HCT116 (cell line): ENCODE data around the gene TTC17.

Experiments
- CEBPB ChIP-seq: IDR thresholded peaks from 2 replicates; pipeline ENCODE4 v1.6.1; 2012; ENCODE audit warnings: low read depth
- ELF1 ChIP-seq: IDR thresholded peaks from 2 replicates; pipeline ENCODE4 v1.6.1; 2012; ENCODE audit warnings: low read depth, borderline replicate concordance
- EZH2 ChIP-seq: fragments of 200-600 bp; sonication (generic); IDR thresholded peaks from 2 replicates; pipeline ENCODE4 v1.6.1; 2017; ENCODE audit warnings: antibody characterized with exemption, mixed run types
- JUND ChIP-seq: IDR thresholded peaks from 2 replicates; pipeline ENCODE4 v1.6.1; 2012
- POLR2A ChIP-seq: IDR thresholded peaks from 2 replicates; pipeline ENCODE4 v1.7.0; 2011; ENCODE audit warnings: borderline replicate concordance; ENCODE audit not compliant: insufficient read depth, insufficient read length; ENCODE audit errors: extremely low read depth
- SIN3A ChIP-seq: IDR thresholded peaks from 2 replicates; pipeline ENCODE4 v1.6.1; 2012; ENCODE audit warnings: low read depth
- TF ChIP-seq, protein P1 (sequence below), 3 experiments: fragments of 200-600 bp in 1 of 3; sonication (generic) in 1 of 3; IDR thresholded peaks in 2 of 3; conservative IDR thresholded peaks in 1 of 3; 2 replicates each; pipeline ENCODE4 v1.5.1; 2012 to 2017; ENCODE audit warnings: low read depth in 2 of 3, low read length in 2 of 3, antibody characterized with exemption in 1 of 3, borderline replicate concordance in 1 of 3, control low read depth in 1 of 3, mild to moderate bottlenecking in 1 of 3, mixed read lengths in 1 of 3, mixed run types in 1 of 3, moderate library complexity in 1 of 3; ENCODE audit not compliant: insufficient read depth in 1 of 3

DNA sequence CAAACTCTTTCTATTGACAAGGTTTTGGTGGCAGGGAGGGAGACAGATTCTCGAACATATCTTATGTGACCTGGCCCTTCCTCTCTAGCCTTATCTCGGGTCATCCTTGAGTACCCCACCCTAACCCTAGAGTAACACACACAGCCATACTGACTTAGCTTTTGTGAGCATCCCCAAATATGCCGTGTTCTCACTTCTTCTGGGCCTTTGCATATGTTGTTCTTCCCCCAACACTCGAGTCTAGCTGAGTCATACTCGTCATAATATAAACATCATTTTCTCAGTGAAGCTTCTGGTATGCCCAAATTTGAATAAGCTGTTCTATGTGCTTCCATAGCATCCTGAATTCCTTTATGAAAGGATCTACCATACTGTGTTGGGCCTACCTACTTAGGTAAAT, 8.0 kb downstream of the TTC17 start:
- TF ChIP-seq SIN3A (no peak), EZH2 (no peak), ELF1 (no peak), POLR2A (no peak), CEBPB (no peak), JUND (no peak)
- TF ChIP-seq, protein P1, sequence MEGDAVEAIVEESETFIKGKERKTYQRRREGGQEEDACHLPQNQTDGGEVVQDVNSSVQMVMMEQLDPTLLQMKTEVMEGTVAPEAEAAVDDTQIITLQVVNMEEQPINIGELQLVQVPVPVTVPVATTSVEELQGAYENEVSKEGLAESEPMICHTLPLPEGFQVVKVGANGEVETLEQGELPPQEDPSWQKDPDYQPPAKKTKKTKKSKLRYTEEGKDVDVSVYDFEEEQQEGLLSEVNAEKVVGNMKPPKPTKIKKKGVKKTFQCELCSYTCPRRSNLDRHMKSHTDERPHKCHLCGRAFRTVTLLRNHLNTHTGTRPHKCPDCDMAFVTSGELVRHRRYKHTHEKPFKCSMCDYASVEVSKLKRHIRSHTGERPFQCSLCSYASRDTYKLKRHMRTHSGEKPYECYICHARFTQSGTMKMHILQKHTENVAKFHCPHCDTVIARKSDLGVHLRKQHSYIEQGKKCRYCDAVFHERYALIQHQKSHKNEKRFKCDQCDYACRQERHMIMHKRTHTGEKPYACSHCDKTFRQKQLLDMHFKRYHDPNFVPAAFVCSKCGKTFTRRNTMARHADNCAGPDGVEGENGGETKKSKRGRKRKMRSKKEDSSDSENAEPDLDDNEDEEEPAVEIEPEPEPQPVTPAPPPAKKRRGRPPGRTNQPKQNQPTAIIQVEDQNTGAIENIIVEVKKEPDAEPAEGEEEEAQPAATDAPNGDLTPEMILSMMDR (IDR thresholded peaks at IDR 0.05 in 2 of 3, conservative IDR thresholded peaks at IDR 0.05 in 1 of 3; ENCODE audit: borderline replicate concordance in 1 of 3, insufficient read depth in 1 of 3, low read depth in 2 of 3, low read length in 2 of 3) = no peak
